Endothelial cell (in vitro differentiated cells): ENCODE measurements around the gene PHKB. TPM values are rescaled to one million over a fixed set of nuclear protein-coding genes. Genes with fewer than 3 reads are reported as not detected.
"Not testable (repeated sequence)": the region's sequence is repeated elsewhere in the genome, so short reads cannot be mapped to it uniquely, and the experiment has no call there.

Experiments used
- DNase-seq: peaks from one replicate; pipeline ENCODE4 v3.0.0; 2021; ENCODE audit warnings: low spot score
- H3K27ac Mint-ChIP-seq: one replicate; pipeline ENCODE4 v1.8.0; 2021; ENCODE audit warnings: mixed read lengths, inconsistent platforms; ENCODE audit not compliant: unreplicated experiment
- H3K27me3 Mint-ChIP-seq: one replicate; pipeline ENCODE4 v1.8.0; 2021; ENCODE audit warnings: mild to moderate bottlenecking, moderate library complexity, mixed read lengths, inconsistent platforms; ENCODE audit not compliant: unreplicated experiment
- H3K36me3 Mint-ChIP-seq: one replicate; pipeline ENCODE4 v1.8.0; 2021; ENCODE audit warnings: mild to moderate bottlenecking, low read depth, mixed read lengths, inconsistent platforms; ENCODE audit not compliant: unreplicated experiment
- H3K4me1 Mint-ChIP-seq: one replicate; pipeline ENCODE4 v1.8.0; 2021; ENCODE audit warnings: mild to moderate bottlenecking, mixed read lengths, inconsistent platforms; ENCODE audit not compliant: unreplicated experiment
- H3K4me3 Mint-ChIP-seq: one replicate; pipeline ENCODE4 v1.8.0; 2021; ENCODE audit warnings: mild to moderate bottlenecking, mixed read lengths, inconsistent platforms; ENCODE audit not compliant: unreplicated experiment
- H3K9me3 Mint-ChIP-seq: one replicate; pipeline ENCODE4 v1.8.0; 2021; ENCODE audit warnings: mixed read lengths, inconsistent platforms; ENCODE audit not compliant: unreplicated experiment
- CTCF ChIP-seq: fragments of 200-600 bp; sonication (generic); IDR thresholded peaks from one replicate; pipeline ENCODE4 v1.5.0; 2021; ENCODE audit warnings: antibody characterized with exemption; ENCODE audit not compliant: unreplicated experiment
- total RNA-seq: library from RNA; stranded (reverse); fragmentation: NEBNext Ultra II Directional; extraction: Animal tissue kit (Norgen Biotek cat#: 25700); gene quantifications from one replicate; pipeline ENCODE4 v1.2.1, GENCODE V29; 2021; ENCODE audit not compliant: unreplicated experiment

The PHKB gene
- total RNA-seq, 1 donor from 2014 or later = 125 TPM

- peaks cover 80% of the 10 kb centered on the region for H3K4me1 Mint-ChIP-seq
- peaks cover 4% of the 10 kb centered on the region for H3K9me3 Mint-ChIP-seq
- H3K27ac Mint-ChIP-seq = peak overlapping the region; percentile 95
- peak overlapping the region; percentile 89 for H3K4me3 Mint-ChIP-seq
- H3K36me3 Mint-ChIP-seq = peaks cover 10% of the 10 kb centered on the region
- H3K27me3 Mint-ChIP-seq = peaks cover 17% of the 10 kb centered on the region
- no peak for TF ChIP-seq CTCF
- DNase-seq = no peak
These were observed 2.9 kb downstream of the PHKB start for GRCh38 chr16:47463771-47464624.

GRCh38 chr16:47465919-47466630 is 4.9 kb downstream of the PHKB start:
- no peak overlapping the region for H3K4me3 Mint-ChIP-seq
- DNase-seq = no peak
- H3K27me3 Mint-ChIP-seq = peaks cover 5% of the 10 kb centered on the region
- no peak for TF ChIP-seq CTCF
- peaks cover 64% of the 10 kb centered on the region for H3K4me1 Mint-ChIP-seq
- no peak overlapping the region for H3K27ac Mint-ChIP-seq
- peaks cover 3% of the 10 kb centered on the region for H3K36me3 Mint-ChIP-seq
- no peaks in the 10 kb centered on the region for H3K9me3 Mint-ChIP-seq

- Mint-ChIP-seq H3K4me3 (no peak overlapping the region), H3K9me3 (no peaks in the 10 kb centered on the region), H3K4me1 (peaks cover 54% of the 10 kb centered on the region), H3K36me3 (peaks cover 6% of the 10 kb centered on the region), H3K27ac (peak overlapping the region; percentile 98), H3K27me3 (peaks cover 1% of the 10 kb centered on the region)
- no peak for DNase-seq
- no peak for TF ChIP-seq CTCF
These were observed 6.4 kb downstream of the PHKB start for GRCh38 chr16:47467501-47467900.

- DNase-seq = not testable (repeated sequence)
- peak overlapping the region; percentile 98 for H3K27ac Mint-ChIP-seq
These were observed 7.0 kb downstream of the PHKB start for GRCh38 chr16:47468070-47468689.

GRCh38 chr16:47469227-47469626 is 8.1 kb downstream of the PHKB start:
- peaks cover 6% of the 10 kb centered on the region for H3K36me3 Mint-ChIP-seq
- TF ChIP-seq CTCF = no peak
- no peaks in the 10 kb centered on the region for H3K9me3 Mint-ChIP-seq
- H3K4me1 Mint-ChIP-seq = peaks cover 40% of the 10 kb centered on the region
- H3K27ac Mint-ChIP-seq = no peak overlapping the region
- H3K27me3 Mint-ChIP-seq = no peaks in the 10 kb centered on the region
- no peak overlapping the region for H3K4me3 Mint-ChIP-seq
- DNase-seq = no peak

More at GRCh38 chr16:47468070-47468689, 7.0 kb downstream of the PHKB start:
- Mint-ChIP-seq H3K4me1 (peaks cover 50% of the 10 kb centered on the region), H3K4me3 (peak overlapping the region; percentile 47)
- not testable (repeated sequence) for H3K9me3 Mint-ChIP-seq, H3K27me3 Mint-ChIP-seq, H3K36me3 Mint-ChIP-seq
